K562 (cell line): Measurements from ENCODE around the gene ZNF112.

Source experiments
- CHD2 ChIP-seq: IDR thresholded peaks from 2 replicates; pipeline ENCODE4 v1.6.1; 2011; ENCODE audit warnings: low read depth, low read length
- CTCF ChIP-seq, 3 experiments: IDR thresholded peaks in 2 of 3; conservative IDR thresholded peaks in 1 of 3; 2 replicates each; pipeline ENCODE4 v1.5.1; 2011 to 2012; ENCODE audit warnings: low read length in 3 of 3, mild to moderate bottlenecking in 3 of 3, control low read depth in 2 of 3, improper control_type of control experiment in 1 of 3, inconsistent platforms in 1 of 3, low read depth in 1 of 3, mixed read lengths in 1 of 3, moderate library complexity in 1 of 3; ENCODE audit not compliant: insufficient read depth in 2 of 3
- DPF2 ChIP-seq: fragments of 450-650 bp; IDR thresholded peaks from 2 replicates; pipeline ENCODE4 v1.6.1; 2016
- EP300 ChIP-seq: IDR thresholded peaks from 2 replicates; pipeline ENCODE4 v1.6.1; 2012; ENCODE audit warnings: low read length, improper control_type of control experiment
- ETS1 ChIP-seq: conservative IDR thresholded peaks from 2 replicates; pipeline ENCODE4 v1.6.1; 2011; ENCODE audit warnings: low read depth, mild to moderate bottlenecking, low read length; ENCODE audit not compliant: control insufficient read depth
- FOXK2 ChIP-seq, 2 experiments: fragments of 450-650 bp; IDR thresholded peaks in 1 of 2; conservative IDR thresholded peaks in 1 of 2; 2 replicates each; pipeline ENCODE4 v1.6.1; 2016; ENCODE audit warnings: low read depth in 2 of 2, mild to moderate bottlenecking in 1 of 2
- IFI16 ChIP-seq: fragments of 250-450 bp; sonication (Bioruptor Pico); IDR thresholded peaks from 2 replicates; pipeline ENCODE4 v2.1.2; 2022; ENCODE audit warnings: mild to moderate bottlenecking, inconsistent platforms
- MNT ChIP-seq, 2 experiments: fragments of 450-650 bp; conservative IDR thresholded peaks; 2 replicates each; pipeline ENCODE4 v1.6.1; 2017; ENCODE audit warnings: mild to moderate bottlenecking in 2 of 2, moderate library complexity in 2 of 2
- MTA3 ChIP-seq: fragments of 450-650 bp; formaldehyde crosslinking; IDR thresholded peaks from 2 replicates; pipeline ENCODE4 v1.6.1; 2017; ENCODE audit warnings: mild to moderate bottlenecking, borderline replicate concordance
- REST ChIP-seq, 2 experiments: fragments of 450-650 bp; formaldehyde crosslinking in 1 of 2; IDR thresholded peaks; 2 replicates each; pipeline versions ENCODE4 v1.4.0 to v1.6.1; 2014 to 2020; ENCODE audit warnings: mild to moderate bottlenecking in 2 of 2, borderline replicate concordance in 1 of 2, low read depth in 1 of 2
- SAFB2 ChIP-seq: fragments of 200-400 bp; formaldehyde crosslinking; IDR thresholded peaks from 2 replicates; pipeline ENCODE4 v1.6.1; 2018; ENCODE audit warnings: borderline replicate concordance, low read length, low read depth, moderate library complexity; ENCODE audit not compliant: severe bottlenecking
- ZNF212 ChIP-seq: fragments of 450-650 bp; formaldehyde crosslinking; IDR thresholded peaks from 2 replicates; pipeline ENCODE4 v1.4.0; 2020; ENCODE audit warnings: mild to moderate bottlenecking

GRCh38 chr19:44332145-44332544 is 24.3 kb downstream of the ZNF112 start:
- no peak for TF ChIP-seq ETS1
- TF ChIP-seq MNT (conservative IDR thresholded peaks at IDR 0.05) = no peak
- TF ChIP-seq ZNF212 (CRISPR knock-in tag) = no peak
- no peak for TF ChIP-seq EP300
- no peak for TF ChIP-seq IFI16
- TF ChIP-seq CTCF (IDR thresholded peaks at IDR 0.05 in 2 of 3, conservative IDR thresholded peaks at IDR 0.05 in 1 of 3; ENCODE audit: insufficient read depth in 2 of 3, low read depth in 1 of 3, low read length in 3 of 3) = no peak
- TF ChIP-seq CHD2 = no peak
- no peak for TF ChIP-seq MTA3
- TF ChIP-seq REST (IDR thresholded peaks at IDR 0.05; ENCODE audit: borderline replicate concordance) = no peak
- no peak for TF ChIP-seq REST (CRISPR knock-in tag; IDR thresholded peaks at IDR 0.05; ENCODE audit: low read depth)
- no peak for TF ChIP-seq DPF2
- no peak for TF ChIP-seq SAFB2
- no peak for TF ChIP-seq FOXK2 (conservative IDR thresholded peaks at IDR 0.05 in 1 of 2, IDR thresholded peaks at IDR 0.05 in 1 of 2; ENCODE audit: low read depth in 2 of 2)
